GM18502 (cell line): ENCODE measurements around the gene MPEG1.

Source experiments
- ATAC-seq: cut with Tn5 transposase; IDR thresholded peaks from one replicate; pipeline ENCODE4 v1.9.1; 2021; ENCODE audit warnings: mild to moderate bottlenecking; ENCODE audit not compliant: unreplicated experiment, poor library complexity

Gene MPEG1

GRCh38 chr11:59212744-59213631 lies at the start of gene MPEG1:
Gene MPEG1, minus strand, starts transcription at chr11:59212927. Its CDS starts 62 bp downstream, at chr11:59212865.
- ATAC-seq = no peak

DNA sequence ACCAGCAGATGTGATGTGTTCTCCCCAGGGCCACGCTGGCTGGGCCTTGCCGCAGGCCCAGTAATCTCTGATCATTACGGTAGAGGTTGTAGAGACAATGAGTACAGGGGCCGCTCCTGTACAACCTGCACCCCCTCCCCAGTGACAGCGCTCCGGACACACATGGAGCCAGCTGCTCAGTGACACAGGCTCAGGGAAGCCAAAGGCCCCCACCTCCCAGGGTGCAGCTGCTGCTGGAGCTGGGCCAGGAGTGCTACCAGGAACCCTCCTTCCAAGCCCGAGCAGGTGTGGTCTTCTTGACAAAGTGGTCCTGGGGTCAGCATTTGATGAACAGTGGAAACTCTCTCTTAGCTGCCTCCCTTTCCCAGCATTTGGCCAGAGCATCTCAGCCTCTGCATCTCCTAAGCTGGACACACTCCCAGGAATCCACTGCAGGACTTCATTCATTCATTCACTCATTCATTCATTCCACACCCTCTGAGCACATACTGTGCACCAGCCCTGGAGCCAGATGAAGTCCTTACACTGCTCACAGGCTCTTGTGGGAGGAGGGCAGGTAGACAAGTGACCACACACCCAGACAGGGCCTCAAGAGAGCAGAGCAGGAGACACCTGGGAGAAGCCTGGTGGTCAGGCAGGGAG lies 49.6 kb upstream of the MPEG1 start:
- ATAC-seq = no peak

- no peak for ATAC-seq
These were observed 48.4 kb upstream of the MPEG1 start for GRCh38 chr11:59261150-59261549.

GRCh38 chr11:59259867-59260475 lies 47.2 kb upstream of the MPEG1 start:
- ATAC-seq = peak; percentile 65

GRCh38 chr11:59259047-59259446 lies 46.3 kb upstream of the MPEG1 start:
- ATAC-seq = no peak

- ATAC-seq = no peak
These were observed 42.6 kb upstream of the MPEG1 start for GRCh38 chr11:59255281-59255680.

GRCh38 chr11:59254286-59254685 lies 41.6 kb upstream of the MPEG1 start:
- ATAC-seq = no peak

DNA sequence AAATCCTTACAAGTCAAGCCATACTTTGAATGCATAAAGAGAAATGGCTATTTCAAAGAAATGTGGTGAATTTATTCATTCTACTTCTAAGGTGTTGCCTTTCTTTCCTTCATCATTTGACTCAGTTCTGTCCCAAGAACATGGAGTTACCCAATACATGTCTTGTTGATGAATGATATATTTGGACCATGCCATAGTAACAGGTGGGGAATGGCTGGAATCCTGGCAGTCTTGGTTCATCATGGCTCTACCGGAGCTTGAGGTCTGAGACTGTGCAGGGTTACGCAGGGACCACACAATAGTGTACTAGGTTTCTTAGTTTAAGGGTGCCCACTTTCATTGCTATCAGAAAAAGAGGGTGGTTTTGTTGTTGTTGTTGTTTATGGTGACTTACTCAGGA lies 40.3 kb upstream of the MPEG1 start:
- no peak for ATAC-seq

DNA sequence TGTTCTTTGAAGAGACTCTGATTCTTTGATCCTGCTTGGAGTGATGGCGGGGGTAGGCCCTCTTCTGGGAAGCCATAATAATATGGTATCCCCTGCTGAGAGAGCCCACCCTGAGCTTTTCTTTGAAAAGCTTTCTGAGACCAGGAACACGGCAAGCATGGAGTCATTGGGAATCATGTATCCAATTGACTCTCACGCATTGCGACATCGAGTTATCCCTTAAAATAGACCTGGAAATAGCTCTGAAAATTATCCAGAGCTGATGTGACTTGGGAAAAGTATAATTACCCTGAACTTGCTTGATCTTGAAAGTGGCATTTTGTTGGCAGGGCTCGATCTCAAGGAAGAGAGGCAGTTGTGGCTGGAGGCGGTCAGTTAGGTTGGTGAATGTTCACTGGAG lies 36.8 kb upstream of the MPEG1 start:
- ATAC-seq = no peak

- ATAC-seq = no peak
These were observed 35.0 kb upstream of the MPEG1 start for GRCh38 chr11:59247531-59248227.

- no peak for ATAC-seq
These were observed 30.9 kb upstream of the MPEG1 start for GRCh38 chr11:59243633-59244032.

GRCh38 chr11:59240322-59240721 lies 27.6 kb upstream of the MPEG1 start:
- ATAC-seq = no peak

DNA sequence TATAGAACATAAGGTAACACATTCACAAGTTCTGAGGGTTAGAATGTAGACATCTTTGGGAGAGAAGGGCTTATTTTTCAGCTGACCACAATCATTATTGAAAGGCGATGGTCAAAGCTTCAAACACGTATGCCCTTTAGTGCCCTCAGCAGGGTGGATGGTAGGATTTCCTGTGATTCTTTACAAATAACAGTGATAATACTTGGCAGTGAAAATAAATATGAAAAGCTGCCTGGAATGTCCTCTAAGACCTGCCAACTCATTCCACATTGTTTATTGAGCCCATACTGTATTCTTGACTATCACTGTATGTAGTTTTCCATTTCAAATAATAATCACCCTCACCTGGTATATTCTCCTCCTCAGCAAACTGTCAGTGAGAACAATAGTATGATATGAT lies 13.7 kb upstream of the MPEG1 start:
- no peak for ATAC-seq

DNA sequence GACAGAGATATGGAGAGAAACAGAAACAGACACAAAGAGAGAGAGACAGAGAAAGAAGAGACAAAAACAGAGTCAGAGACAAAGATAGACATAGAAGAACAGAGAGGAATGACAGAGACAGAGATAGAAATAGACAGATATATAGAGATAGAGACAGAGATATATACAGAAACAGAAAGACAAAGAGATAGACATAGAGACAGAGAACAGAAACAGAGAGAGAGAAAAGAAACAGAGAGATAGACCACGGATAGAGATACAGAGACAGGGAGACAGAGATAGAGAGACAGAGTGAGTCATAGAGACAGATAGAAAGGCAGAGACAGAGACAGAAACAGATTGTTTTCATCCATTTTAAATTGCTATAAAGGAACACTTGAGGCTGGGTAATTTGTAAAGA lies 12.3 kb upstream of the MPEG1 start:
- ATAC-seq = peak; percentile 65

DNA sequence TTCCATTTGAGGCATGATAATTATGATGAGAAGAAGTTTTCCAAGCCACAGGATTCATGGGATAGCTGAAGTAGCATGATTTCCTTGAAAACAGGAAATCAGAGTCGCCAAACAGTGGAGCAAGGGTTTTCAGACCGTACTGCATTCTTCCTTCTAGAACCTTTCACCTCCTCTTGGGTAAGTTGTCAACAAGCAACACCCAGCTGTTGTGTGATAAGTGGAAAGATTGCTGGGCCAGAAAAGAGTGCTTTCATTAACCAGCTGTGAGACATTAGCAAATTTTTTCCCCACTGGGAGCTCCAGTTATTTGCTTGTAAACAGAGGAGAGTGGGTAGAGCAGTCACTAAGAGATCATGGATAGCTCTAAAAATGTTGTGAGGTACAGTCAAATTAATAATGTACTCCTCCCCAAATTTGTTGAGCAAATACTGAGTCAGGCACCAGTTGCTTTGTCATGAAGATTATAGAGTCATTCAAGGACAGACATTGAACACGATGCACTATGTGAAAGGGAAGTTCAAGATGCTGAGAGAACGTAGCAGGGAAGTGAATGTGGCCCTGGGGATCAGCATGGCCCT lies 11.7 kb upstream of the MPEG1 start:
- ATAC-seq = peak; percentile 49

GRCh38 chr11:59223611-59224010 lies 10.9 kb upstream of the MPEG1 start:
- ATAC-seq = no peak

DNA sequence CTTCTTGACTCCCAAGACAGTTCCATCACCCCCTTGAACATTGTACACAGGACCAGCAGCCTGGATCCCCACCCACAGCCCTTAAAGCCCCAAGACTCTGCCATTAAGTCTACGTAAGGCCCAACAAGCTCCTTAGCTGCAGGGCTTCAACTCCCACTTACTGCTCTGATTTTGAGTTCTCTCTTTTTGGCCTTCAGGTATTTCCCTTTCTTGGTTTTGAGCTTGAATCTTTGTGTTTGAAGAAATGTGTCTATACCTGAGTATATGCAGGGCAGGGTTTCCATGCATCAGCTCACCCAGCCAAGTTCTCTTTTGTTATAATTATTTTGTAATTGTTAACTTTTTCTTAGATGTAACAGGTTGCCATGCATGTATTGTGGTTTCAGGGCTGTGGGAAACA lies 10.4 kb upstream of the MPEG1 start:
- no peak for ATAC-seq

GRCh38 chr11:59222464-59223060 lies 9.8 kb upstream of the MPEG1 start:
- no peak for ATAC-seq

DNA sequence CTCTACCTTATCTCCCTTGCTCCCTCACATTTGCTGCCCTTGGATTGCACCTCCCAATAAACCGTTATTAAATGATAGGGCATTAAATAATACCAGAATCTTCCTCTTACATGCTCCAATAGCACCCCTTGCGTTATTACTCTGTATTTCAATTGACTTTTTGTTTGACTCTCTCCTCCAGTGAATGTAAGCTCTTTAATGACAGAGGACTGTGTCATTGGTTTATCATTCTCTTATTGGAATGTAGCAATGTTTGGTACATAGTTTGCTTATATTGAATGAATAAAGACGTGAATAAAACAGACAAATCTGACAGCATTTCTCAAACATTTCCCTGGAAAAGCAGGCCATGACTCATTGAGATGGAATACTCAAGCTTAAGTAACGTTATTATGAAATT lies 8.7 kb upstream of the MPEG1 start:
- ATAC-seq = no peak

DNA sequence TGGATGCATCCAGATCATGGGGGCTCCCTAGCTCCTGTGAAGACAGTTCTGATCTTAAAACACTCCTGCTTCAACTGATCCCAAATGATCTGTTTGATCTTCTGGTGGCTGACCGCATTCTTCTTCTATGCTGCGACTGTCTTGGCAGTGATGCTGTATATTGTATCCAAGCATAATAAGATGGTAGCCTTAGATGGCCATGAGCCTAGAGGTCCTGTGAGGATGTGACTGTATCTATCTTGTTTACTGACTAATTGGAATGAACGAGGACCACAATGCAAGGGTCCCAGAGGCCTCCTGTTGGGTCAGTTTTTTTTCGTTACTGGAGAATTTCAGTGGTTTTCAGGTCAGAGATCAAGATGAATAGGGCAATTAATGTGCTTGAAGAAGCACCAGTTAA lies 7.1 kb upstream of the MPEG1 start:
- ATAC-seq = no peak
